Skeletal muscle cell (primary cell): ENCODE measurements around the gene NHEJ1.
"Not testable (repeated sequence)": the region's sequence is repeated elsewhere in the genome, so short reads cannot be mapped to it uniquely, and the experiment has no call there.

Source experiments
- DNase-seq: peaks from one replicate; pipeline ENCODE4 v3.0.0-alpha.2; 2010; ENCODE audit warnings: low read depth
- H3K4me3 ChIP-seq: 2 replicates; pipeline ENCODE4 v1.5.1; 2011; ENCODE audit warnings: low read depth, mild to moderate bottlenecking, control low read depth, low read length, moderate library complexity

Gene NHEJ1, protein sequence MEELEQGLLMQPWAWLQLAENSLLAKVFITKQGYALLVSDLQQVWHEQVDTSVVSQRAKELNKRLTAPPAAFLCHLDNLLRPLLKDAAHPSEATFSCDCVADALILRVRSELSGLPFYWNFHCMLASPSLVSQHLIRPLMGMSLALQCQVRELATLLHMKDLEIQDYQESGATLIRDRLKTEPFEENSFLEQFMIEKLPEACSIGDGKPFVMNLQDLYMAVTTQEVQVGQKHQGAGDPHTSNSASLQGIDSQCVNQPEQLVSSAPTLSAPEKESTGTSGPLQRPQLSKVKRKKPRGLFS

GRCh38 chr2:219160186-219161017 lies at the start of gene NHEJ1:
Gene NHEJ1 (minus strand): TSS chr2:219160815. CDS start chr2:219158362, 2,453 bp downstream.
- DNase-seq = peak; percentile 77
- peak within 1 kb of the TSS; percentile 57 for H3K4me3 ChIP-seq

- H3K4me3 ChIP-seq = no peak overlapping the region
- DNase-seq = no peak
These were observed 48.9 kb upstream of the NHEJ1 start for GRCh38 chr2:219209236-219210195.

- peak overlapping the region; percentile 64 for H3K4me3 ChIP-seq
- DNase-seq = no peak
These were observed 47.5 kb upstream of the NHEJ1 start for GRCh38 chr2:219207884-219208740.

DNA sequence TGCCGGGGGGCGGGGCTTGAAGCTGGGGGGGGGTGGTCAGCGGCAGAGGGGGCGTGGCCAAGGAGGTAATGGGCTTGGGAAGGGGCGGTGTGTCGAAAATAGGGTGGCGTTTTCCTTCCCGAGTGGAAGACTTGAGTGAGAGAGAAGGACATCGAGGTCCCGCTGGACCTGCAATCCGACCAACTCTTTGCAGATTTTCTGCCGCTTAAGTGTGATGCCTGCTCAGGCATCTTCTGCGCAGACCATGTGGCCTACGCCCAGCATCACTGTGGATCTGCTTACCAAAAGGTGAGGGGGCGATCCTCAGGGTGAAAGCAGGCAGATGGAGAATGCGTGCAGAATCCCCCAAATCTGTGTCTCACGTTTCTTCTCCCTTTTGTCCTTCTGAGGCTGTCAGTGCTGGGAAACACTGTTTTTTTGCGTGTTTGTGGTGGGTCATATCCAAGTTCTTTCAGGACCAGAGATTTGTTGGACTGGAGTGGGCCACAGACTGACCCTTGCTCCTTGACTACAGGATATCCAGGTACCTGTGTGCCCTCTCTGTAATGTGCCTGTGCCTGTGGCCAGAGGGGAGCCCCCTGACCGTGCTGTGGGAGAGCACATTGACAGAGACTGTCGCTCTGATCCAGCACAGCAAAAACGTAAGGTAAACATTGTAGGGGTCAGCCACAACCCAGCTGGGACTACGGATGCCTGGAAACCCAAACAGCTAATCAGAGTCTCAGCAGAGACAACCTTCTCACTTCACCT lies 46.7 kb upstream of the NHEJ1 start:
- peak overlapping the region; percentile 64 for H3K4me3 ChIP-seq
- DNase-seq = no peak

GRCh38 chr2:219206328-219207133 lies 45.9 kb upstream of the NHEJ1 start, which contains the start of gene ZFAND2B:
Gene ZFAND2B (plus strand): TSS chr2:219206782. CDS start chr2:219206988, 206 bp downstream.
- H3K4me3 ChIP-seq = peak within 1 kb of the TSS; percentile 64

DNA sequence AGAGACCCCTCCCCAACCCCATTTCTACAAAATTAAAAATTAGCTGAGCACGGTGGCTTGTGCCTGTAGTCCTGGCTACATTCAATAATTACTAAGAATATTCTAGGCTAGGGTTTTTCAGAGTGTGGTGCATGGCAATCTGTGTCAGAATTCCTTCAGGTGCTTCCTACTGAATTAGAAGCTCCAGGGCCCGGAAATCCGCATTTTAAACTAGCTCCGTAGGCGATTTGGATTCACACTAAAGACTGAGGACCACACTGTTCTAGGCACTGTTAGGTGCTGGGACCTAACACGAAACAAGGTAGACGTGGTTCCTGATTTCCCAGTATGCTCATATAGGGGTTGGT lies 45.3 kb upstream of the NHEJ1 start:
- peak overlapping the region; percentile 64 for H3K4me3 ChIP-seq
- DNase-seq = no peak

More at GRCh38 chr2:219206328-219207133, 45.9 kb upstream of the NHEJ1 start, which contains the start of gene ZFAND2B:
- DNase-seq = peak; percentile 67

- no peak overlapping the region for H3K4me3 ChIP-seq
- no peak for DNase-seq
These were observed 44.5 kb upstream of the NHEJ1 start for GRCh38 chr2:219205165-219205538.

- no peak for DNase-seq
- no peak overlapping the region for H3K4me3 ChIP-seq
These were observed 44.0 kb upstream of the NHEJ1 start for GRCh38 chr2:219204425-219205164.

DNA sequence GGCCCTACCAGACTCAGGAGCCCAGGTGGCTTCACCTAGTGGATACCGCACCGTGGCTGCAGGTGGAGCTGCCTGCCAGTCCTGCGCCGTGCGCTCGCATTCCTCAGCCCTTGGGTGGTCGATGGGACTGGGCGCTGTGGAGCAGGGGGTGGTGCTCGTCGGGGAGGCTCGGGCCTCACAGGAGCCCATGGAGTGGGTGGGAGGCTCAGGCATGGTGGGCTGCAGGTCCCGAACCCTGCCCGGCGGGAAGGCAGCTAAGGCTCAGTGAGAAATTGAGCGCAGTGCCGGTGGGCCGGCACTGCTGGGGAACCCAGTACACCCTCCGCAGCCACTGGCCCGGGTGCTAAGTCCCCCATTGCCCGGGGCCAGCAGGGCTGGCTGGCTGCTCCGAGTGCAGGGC lies 40.7 kb upstream of the NHEJ1 start:
- DNase-seq, H3K4me3 ChIP-seq: not testable (repeated sequence)

DNA sequence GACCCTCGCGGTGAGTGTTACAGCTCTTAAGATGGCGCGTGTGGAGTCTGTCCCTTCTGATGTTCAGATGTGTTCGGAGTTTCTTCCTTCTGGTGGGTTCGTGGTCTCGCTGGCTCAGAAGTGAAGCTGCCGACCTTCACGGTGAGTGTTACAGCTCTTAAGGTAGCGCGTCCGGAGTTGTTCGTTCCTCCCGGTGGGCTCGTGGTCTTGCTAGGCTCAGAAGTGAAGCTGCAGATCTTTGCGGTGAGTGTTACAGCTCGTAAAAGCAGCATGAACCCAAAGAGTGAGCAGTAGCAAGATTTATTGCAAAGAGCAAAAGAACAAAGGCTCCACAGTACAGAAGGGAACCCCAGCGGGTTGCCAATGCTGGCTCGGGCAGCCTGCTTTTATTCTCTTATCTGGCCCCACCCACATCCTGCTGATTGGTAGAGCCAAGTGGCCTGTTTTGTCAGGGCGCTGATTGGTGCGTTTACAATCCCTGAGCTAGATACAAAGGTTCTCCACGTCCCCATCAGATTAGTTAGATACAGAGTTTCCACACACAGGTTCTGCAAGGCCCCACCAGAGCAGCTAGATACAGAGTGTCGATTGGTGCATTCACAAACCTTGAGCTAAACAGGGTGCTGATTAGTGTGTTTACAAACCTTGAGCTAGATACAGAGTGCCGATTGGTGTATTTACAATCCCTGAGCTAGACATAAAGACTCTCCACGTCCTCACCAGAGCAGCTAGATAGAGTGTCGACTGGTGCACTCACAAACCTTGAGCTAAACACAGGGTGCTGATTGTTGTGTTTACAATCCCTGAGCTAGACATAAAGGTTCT lies 40.1 kb upstream of the NHEJ1 start:
- H3K4me3 ChIP-seq, DNase-seq: not testable (repeated sequence)

DNA sequence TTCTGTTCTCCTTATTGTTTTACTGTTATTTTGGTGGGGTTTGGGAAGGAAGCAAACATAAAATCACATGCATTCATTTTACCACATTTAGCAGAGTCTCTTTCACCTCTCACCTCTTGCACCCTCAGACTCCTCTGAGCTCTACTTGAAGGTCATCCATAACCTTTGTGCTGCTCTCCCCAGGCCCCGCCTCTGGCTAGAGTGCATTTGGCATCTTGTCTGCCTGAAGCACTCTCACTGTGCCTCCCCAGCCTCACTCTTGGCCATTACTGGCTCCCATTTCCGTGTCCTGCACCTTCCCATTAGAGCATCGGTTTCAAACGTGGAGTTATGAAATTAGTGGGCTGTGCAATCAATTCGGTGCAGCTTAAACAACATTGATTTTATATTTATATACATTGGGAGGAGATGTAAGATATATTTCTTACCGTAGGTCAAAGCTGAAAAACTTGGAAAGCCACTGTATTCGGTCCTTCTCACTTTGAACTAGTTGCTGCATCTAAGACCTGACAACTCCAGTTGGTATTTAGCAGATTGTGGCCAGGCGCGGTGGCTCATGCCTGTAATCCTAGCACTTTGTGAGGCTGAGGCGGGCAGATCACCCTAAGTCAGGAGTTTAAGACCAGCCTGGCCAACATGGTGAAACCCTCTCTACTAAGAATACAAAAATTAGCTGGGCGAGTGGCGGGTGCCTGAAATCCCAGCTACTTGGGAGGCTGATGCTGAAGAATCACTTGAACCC lies 39.0 kb upstream of the NHEJ1 start:
- H3K4me3 ChIP-seq = no peak overlapping the region
- no peak for DNase-seq

DNA sequence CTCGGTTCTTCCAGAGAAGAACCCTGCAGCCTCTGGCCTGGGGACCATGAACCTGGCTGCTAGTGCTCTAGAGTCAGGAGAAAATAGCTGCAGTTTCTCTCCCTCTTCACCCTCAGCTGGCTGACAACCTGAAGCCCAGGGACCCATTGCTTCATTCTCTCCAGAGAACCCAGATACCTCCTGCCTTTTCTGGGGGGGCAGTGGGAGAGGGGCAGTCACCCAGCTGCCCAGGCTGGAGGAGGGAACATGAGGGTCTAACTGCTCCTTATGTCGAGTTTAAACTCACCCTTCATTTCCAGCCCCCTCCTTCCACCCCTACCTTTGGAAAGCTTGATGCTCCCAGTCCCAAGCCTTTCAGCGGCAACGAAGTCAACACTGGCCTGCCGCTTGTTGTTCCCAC lies 38.4 kb upstream of the NHEJ1 start:
- DNase-seq = no peak
- H3K4me3 ChIP-seq = no peak overlapping the region

- no peak for DNase-seq
- H3K4me3 ChIP-seq = no peak overlapping the region
These were observed 36.8 kb upstream of the NHEJ1 start for GRCh38 chr2:219197388-219197787.

DNA sequence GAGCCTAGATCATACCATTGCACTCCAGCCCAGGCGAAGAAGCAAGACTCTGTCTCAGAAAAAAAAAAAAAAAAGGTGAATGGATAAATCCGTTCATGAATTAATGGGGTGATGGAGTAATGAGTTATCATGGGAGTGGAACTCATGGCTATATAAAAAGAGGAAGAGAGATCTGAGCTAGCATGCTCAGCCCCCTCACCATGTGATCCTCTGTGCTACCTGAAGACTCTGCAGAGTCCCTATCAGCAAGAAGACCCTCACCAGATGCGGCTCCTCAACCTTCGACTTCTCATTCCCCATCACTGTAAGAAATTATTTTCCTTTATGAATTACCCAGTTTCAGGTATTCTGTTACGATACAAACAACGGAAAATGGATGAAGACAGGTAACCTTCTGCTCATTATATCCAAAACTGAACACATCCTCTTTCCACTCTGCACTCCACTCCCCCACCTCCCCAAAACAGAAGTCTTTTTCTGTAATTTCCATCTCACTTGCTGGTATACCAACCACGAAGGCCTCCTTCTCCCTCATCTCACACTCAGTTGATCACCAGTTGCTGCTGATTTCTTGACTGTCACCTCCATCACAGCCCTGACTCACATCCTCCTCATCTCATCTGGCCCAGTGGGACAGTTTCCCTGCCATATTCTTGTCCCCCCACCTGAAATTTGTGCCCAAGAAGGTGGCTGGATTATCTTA lies 26.3 kb upstream of the NHEJ1 start:
- no peak overlapping the region for H3K4me3 ChIP-seq
- no peak for DNase-seq

DNA sequence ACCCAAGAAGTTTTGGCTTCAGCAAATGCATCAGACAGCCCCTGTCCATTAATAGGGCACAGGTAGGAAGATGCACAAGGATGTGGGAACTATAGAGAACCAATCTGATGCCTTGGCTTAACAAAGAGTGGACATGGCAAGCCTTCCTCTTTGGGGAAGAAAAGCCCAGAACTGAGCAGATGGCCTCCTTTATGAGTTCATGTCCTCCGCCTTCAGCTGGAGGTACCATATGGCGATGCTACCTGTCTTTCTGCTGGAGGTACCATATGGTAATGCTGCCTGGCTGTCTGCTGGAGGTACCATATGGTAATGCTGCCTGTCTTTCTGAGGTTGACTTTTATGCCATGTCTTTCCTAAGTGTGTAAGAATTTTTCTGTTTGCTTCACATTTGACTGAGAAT lies 23.5 kb upstream of the NHEJ1 start:
- H3K4me3 ChIP-seq = no peak overlapping the region
- DNase-seq = no peak
